ENCODE measurements around the gene CDK17.
"Not testable (repeated sequence)": the region's sequence is repeated elsewhere in the genome, so short reads cannot be mapped to it uniquely, and the experiment has no call there.

CDK17 gene

DNA sequence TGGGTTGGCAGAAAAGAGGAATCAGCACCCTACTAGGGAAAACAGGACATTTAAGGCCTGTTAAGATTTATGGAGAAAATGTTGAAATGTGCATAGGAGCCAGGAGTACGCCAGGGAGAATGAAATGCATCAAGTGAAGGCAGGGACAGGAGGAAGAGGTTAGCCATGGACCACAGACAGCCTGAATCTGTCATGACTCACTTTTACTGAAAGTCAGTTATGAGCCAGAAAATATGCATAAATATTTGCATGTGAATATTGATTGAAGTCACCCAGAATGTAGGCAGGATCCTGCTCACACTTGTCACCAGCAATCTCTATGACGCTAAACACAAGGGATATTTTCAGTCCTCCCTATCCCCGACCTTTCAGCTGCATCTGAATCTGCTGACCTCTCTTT, 25.1 kb upstream of the CDK17 start:
- no peak overlapping the region for H3K27ac ChIP-seq
- no peak for TF ChIP-seq ZFX (IDR thresholded peaks at IDR 0.05; ENCODE audit: borderline replicate concordance)
- TF ChIP-seq CTCF (IDR thresholded peaks at IDR 0.05) = no peak

DNA sequence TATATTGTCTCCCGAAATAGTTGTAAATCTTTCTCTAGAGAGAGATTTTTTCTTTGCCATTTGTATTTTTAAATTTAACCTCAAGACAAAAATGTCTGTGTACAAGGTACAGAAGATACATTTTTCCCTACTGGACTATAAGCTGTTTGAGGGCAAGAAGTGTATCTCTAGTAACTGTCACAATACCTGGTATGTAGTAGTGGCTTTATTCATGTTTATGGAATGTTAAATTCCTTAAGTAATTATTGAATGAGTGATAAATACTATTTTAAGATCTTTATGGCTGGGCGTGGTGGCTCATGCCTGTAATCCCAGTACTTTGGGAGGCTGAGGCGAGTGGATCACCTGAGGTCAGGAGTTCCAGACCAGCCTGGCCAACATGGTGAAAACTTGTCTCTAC, 24.4 kb upstream of the CDK17 start:
- no peak overlapping the region for H3K27ac ChIP-seq
- no peak for TF ChIP-seq CTCF (IDR thresholded peaks at IDR 0.05)
- TF ChIP-seq ZFX (IDR thresholded peaks at IDR 0.05; ENCODE audit: borderline replicate concordance) = no peak

GRCh38 chr12:96422192-96422591, 22.0 kb upstream of the CDK17 start:
- TF ChIP-seq ZFX (IDR thresholded peaks at IDR 0.05; ENCODE audit: borderline replicate concordance) (no peak), CTCF (IDR thresholded peaks at IDR 0.05) (no peak)
- no peak overlapping the region for H3K27ac ChIP-seq

- TF ChIP-seq ZFX (IDR thresholded peaks at IDR 0.05; ENCODE audit: borderline replicate concordance) (no peak), CTCF (IDR thresholded peaks at IDR 0.05) (no peak)
- H3K27ac ChIP-seq = no peak overlapping the region
Measured at GRCh38 chr12:96421014-96421413, 20.8 kb upstream of the CDK17 start.

DNA sequence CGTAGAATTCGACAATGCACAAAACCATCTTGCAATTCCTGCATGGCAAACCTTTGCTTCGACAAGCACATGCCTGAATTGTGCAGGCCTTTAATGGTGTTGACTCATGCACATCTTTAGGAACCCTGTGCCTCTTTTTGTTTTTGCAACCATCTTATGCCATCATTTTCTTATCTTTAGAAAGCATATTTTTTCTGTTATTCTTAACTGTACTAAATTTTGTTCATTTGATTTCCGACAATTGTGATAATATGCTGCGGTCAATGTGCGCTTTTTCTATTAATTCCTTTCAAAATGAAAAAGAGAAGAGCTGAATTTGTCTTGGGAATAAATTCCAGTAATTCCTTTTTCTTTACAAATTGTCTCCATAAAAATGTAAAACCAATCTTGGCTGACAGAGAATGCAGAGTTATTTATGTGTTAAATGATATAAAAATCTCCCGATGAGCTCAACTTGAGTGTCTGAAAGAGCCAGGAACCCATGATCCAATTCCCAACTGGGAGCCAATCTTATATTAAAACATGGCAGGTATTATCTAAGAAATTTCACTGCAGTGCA, 20.1 kb upstream of the CDK17 start:
- no peak for TF ChIP-seq ZFX (IDR thresholded peaks at IDR 0.05; ENCODE audit: borderline replicate concordance)
- no peak for TF ChIP-seq CTCF (IDR thresholded peaks at IDR 0.05)
- no peak overlapping the region for H3K27ac ChIP-seq

DNA sequence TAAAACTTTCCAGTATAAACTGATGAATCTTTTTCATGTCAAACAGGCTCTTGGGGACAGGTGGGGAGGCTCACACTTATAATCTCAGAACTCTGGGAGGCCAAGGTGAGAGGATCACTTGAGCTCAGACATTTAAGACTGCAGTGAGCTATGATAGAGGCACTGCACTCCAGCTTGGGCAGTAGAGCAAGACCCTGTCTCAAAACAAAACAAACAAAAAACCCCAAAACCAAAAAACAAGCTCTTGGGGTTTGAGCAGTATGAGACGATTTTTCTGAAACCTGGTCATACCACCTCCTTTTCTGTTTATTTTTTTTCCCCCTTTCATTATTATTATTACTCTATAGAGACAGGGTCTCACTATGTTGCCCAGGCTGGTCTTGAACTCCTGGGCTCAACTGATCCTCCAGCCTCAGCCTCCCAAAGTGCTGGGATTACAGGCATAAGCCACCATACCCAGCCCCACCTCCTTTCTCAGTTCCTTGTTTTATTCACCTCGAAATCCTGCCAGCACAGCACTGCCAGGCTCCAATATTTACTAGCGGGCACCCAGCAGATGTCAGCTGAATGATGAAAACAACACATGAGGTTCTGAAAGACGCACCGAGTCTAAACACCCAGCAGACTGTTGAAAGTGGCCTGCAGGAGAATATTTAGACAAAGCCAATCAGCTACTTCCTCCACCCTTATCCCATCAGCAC, 19.5 kb upstream of the CDK17 start:
- TF ChIP-seq CTCF (IDR thresholded peaks at IDR 0.05) (0 out of 2 replicates have a peak, but pooled peaks have one; percentile 3), ZFX (IDR thresholded peaks at IDR 0.05; ENCODE audit: borderline replicate concordance) (no peak)
- no peak overlapping the region for H3K27ac ChIP-seq

GRCh38 chr12:96417688-96418087, 17.4 kb upstream of the CDK17 start:
- H3K27ac ChIP-seq = not testable (repeated sequence)
